HG02588 (cell line): Measurements from ENCODE around the gene SIMC1.

Experiments
- ATAC-seq: cut with Tn5 transposase; IDR thresholded peaks from one replicate; pipeline ENCODE4 v1.9.1; 2021; ENCODE audit warnings: mild to moderate bottlenecking, moderate library complexity; ENCODE audit not compliant: unreplicated experiment

The SIMC1 gene

GRCh38 chr5:176387384-176387925 lies 149.2 kb downstream of the SIMC1 start:
- ATAC-seq: no peak

- ATAC-seq: no peak
Observed at GRCh38 chr5:176388003-176388443, 149.8 kb downstream of the SIMC1 start.

- ATAC-seq: peak; percentile 85
Observed at GRCh38 chr5:176388444-176389134, 150.4 kb downstream of the SIMC1 start, which contains the start of the genes HIGD2A and NOP16. TSS of gene HIGD2A (plus strand) at chr5:176388751. CDS start at chr5:176388820, 69 bp downstream. TSS of gene NOP16 (minus strand) at chr5:176388598. CDS start at chr5:176388539, 59 bp downstream.

DNA sequence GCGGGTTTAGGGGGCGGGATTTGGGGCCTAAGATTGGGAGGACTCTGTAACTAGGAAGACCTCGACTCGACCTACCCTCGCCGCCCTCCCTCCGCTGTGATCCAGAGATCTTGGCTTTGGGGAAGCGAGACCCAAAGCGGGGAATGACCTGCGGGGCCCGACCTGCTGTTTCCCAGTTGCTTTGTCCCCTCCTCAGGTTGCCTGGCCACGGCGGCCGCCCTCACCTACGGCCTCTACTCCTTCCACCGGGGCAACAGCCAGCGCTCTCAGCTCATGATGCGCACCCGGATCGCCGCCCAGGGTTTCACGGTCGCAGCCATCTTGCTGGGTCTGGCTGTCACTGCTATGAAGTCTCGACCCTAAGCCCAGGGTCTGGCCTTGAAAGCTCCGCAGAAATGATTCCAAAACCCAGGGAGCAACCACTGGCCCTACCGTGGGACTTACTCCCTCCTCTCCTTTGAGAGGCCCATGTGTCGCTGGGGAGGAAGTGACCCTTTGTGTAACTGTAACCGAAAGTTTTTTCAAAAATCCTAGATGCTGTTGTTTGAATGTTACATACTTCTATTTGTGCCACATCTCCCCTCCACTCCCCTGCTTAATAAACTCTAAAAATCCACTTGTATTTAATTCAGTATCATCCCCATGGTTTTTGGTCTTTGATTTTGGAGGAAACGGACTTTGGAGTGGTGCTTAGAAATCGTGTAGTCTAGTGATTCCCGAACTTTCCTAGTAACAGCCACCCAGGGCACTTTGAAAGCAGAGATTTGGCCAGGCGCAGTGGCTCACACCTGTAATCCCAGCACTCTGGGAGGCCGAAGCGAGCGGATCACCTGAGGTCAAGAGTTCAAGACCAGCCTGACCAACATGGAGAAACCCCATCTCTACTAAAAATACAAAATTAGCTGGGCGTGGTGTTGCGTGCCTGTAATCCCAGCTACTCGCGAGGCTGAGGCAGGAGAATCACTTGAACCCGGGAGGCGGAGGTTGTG lies 151.2 kb downstream of the SIMC1 start:
- ATAC-seq: peak; percentile 25

- ATAC-seq: no peak
Observed at GRCh38 chr5:176391479-176391878, 153.3 kb downstream of the SIMC1 start.

GRCh38 chr5:176391999-176392398 lies 153.8 kb downstream of the SIMC1 start:
- no peak for ATAC-seq

DNA sequence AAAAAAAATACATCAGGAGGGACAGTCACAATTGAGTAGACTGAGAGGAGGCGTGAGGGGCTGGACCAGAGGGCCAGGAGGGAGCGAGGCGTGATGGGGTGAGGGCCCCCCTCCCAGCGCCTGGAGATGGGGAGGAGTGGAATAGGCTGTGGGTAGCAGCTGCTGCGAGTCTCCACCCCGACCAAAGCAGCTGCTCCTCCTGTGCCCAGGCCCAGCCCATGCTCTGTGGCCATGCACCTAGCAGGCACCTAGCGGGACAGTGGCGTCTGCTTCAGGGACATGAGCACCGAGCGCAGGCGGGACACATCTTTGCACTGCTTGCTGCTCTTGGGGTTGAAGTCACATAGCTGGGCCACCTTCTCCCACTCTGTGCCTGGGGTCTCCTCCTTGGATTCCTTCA lies 154.3 kb downstream of the SIMC1 start:
- no peak for ATAC-seq

GRCh38 chr5:176394096-176394495 lies 155.9 kb downstream of the SIMC1 start:
- ATAC-seq: no peak

- no peak for ATAC-seq
Observed at GRCh38 chr5:176394881-176395675, 156.9 kb downstream of the SIMC1 start.
